IPS-20b (cell line): ENCODE measurements around the gene CORO1C.
"Not testable (repeated sequence)": the region's sequence is repeated elsewhere in the genome, so short reads cannot be mapped to it uniquely, and the experiment has no call there.

Experiments used
- H3K27ac ChIP-seq: one replicate; pipeline ENCODE4 v1.5.1; 2013; ENCODE audit warnings: low read length
- H3K27me3 ChIP-seq: 2 replicates; pipeline ENCODE4 v1.6.1; 2013; ENCODE audit warnings: mild to moderate bottlenecking, low read length, inconsistent platforms; ENCODE audit not compliant: insufficient read depth
- H3K36me3 ChIP-seq: 2 replicates; pipeline ENCODE4 v1.6.1; 2013; ENCODE audit warnings: low read depth, mild to moderate bottlenecking, inconsistent platforms, low read length, moderate library complexity; ENCODE audit not compliant: insufficient read depth
- H3K4me1 ChIP-seq: 2 replicates; pipeline ENCODE4 v1.6.1; 2013; ENCODE audit warnings: mild to moderate bottlenecking, control low read depth, inconsistent platforms, low read length, moderate library complexity; ENCODE audit not compliant: insufficient read depth
- H3K4me3 ChIP-seq: 2 replicates; pipeline ENCODE4 v1.5.1; 2013; ENCODE audit warnings: mild to moderate bottlenecking, low read length, inconsistent platforms
- H3K9ac ChIP-seq: 2 replicates; pipeline ENCODE4 v1.6.1; 2013; ENCODE audit warnings: low read depth, mild to moderate bottlenecking, inconsistent platforms, low read length, moderate library complexity
- H3K9me3 ChIP-seq: 2 replicates; pipeline ENCODE4 v1.6.1; 2013; ENCODE audit warnings: mild to moderate bottlenecking, low read depth, low read length, inconsistent platforms; ENCODE audit not compliant: insufficient read depth

The CORO1C gene

GRCh38 chr12:108638141-108638827, 93.0 kb downstream of the CORO1C start:
- H3K27ac ChIP-seq: peak overlapping the region; percentile 81

DNA sequence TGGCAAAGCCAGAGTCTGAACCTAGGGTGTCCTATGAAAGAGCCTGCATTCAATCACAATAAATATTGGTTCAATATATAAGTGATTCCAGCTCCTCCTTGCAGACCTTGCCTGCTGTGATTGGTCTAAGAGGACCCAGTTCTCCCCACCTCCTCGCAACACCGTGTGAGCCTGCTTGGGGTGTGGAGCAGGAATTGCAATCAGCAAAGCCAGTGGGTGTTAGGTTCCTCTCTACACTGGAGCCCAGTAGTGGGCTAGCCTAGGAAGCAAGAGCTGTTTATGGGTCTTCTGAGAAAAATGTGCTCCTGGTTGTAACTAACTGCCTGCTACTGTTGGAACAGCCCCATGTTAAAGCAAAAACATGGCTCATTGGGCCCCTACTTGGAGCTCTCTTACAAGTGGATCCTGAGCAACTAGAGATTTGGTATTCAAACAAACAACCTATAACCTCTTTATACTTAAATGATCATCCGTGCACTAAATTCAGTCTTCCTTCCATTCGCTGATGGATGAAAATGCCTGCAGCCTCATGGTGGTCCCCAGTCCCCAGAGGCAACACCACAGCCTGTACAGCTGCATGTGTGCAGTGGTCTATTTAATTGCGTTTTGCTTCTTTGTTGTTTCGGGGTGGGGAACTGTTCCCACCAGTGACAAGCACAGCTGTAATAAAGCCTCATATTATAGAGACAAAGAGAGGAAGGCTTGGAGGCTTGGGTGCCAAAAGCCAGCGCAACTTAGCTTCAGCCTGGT, 93.9 kb downstream of the CORO1C start:
- no peaks in the 10 kb centered on the region for H3K36me3 ChIP-seq
- no peaks in the 10 kb centered on the region for H3K27me3 ChIP-seq
- H3K4me3 ChIP-seq: peak overlapping the region; percentile 25; the same call in 1 of the 2 replicates
- H3K9me3 ChIP-seq: no peaks in the 10 kb centered on the region
- H3K27ac ChIP-seq: no peak overlapping the region
- peaks cover 38% of the 10 kb centered on the region for H3K4me1 ChIP-seq
- peak overlapping the region; percentile 60; the same call in 1 of the 2 replicates for H3K9ac ChIP-seq

More at GRCh38 chr12:108638141-108638827, 93.0 kb downstream of the CORO1C start:
- peak overlapping the region; percentile 76; the same call in 1 of the 2 replicates for H3K9ac ChIP-seq
- peak overlapping the region; percentile 44; the same call in 1 of the 2 replicates for H3K4me3 ChIP-seq
- H3K27me3 ChIP-seq: no peaks in the 10 kb centered on the region
- H3K4me1 ChIP-seq: peaks cover 38% of the 10 kb centered on the region
- no peaks in the 10 kb centered on the region for H3K36me3 ChIP-seq
- H3K9me3 ChIP-seq: no peaks in the 10 kb centered on the region

DNA sequence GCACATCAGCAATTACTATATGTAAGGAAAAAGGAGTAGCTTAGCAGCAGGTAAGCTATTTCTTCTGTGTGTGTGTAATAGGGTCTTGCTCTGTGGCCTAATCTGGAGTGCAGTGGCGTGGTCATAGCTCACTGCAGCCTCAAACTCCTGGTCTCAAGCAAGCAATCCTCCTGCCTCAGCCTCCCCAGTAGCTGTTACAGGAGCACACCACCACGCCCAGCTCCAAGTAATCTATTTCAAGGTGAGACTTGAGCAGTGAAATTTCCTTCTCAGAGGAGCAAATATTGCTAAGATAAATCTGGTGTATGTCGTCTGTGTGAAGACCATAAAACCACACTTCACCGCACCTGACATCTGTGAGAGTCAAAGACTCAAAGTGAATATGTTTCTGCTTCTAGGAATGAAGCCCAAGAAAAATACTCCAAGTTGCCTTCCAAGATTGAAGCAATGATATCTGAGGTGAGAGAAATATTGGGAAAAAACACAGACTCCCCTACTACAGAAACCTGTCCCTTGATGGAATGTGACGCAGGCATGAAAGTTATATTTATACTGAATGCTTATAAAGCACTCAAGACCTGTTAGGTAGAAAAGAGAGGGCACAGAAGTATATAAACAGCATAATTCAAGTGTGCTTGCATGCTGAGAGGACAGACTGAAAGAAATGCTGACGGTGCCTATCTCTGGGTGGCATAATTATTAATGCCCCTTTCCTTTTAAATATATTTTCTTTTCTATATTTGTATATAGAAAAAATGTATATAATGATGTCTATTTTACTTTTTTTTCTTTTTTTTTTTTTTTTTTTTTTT, 95.1 kb downstream of the CORO1C start:
- peak overlapping the region; percentile 27; the same call in 1 of the 2 replicates for H3K9ac ChIP-seq
- no peaks in the 10 kb centered on the region for H3K27me3 ChIP-seq
- no peak overlapping the region for H3K4me3 ChIP-seq
- H3K27ac ChIP-seq: no peak overlapping the region
- peaks cover 38% of the 10 kb centered on the region for H3K4me1 ChIP-seq
- H3K36me3 ChIP-seq: no peaks in the 10 kb centered on the region
- H3K9me3 ChIP-seq: no peaks in the 10 kb centered on the region

GRCh38 chr12:108635201-108635996, 95.9 kb downstream of the CORO1C start:
- Histone ChIP-seq H3K9me3 (no peaks in the 10 kb centered on the region), H3K4me1 (peaks cover 38% of the 10 kb centered on the region), H3K27me3 (no peaks in the 10 kb centered on the region), H3K36me3 (no peaks in the 10 kb centered on the region), H3K4me3 (no peak overlapping the region), H3K27ac (no peak overlapping the region), H3K9ac (peak overlapping the region; percentile 27; the same call in 1 of the 2 replicates)

- peaks cover 38% of the 10 kb centered on the region for H3K4me1 ChIP-seq
- no peak overlapping the region for H3K9ac ChIP-seq
- no peak overlapping the region for H3K4me3 ChIP-seq
Observed at GRCh38 chr12:108634341-108634751, 97.0 kb downstream of the CORO1C start.

DNA sequence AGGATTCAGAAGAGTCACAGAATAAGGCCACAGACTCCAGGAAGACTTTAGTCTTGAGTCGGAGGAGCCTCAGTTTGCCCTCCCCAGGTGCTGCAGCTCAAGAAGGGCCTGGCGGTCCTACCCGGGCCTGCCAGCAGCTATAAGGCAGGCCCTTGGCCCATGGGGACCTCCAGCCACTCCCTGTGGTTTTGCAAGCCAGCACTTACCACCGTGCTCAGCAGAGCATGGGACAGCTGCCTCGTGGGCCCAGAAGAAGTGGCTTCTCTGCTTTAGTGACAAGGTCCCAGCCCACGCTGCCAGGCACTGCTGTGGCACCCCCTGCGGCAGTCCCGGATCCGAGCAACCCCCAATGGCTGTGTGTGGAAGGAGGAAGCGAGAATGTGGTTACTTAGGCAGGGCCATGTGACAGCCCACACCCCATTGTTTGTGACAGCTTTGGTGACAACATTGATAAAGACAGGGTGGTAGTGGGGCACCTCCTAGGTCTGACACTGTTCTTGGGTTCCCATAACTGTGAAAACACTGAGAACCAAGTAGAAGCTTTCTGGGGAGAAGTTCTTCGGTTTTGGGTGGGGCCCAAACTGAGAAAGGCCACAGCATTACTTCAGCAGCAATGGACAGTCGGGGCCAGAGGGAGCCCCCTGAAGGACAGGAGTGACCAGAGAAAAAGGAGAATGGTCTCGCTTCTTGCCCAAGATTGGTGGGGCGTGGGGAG, 97.6 kb downstream of the CORO1C start, which contains the start of gene SELPLG:
Gene SELPLG (minus strand): TSS at position 361 of the 715 bp plus-strand sequence. CDS start 9,587 bp downstream, outside the sequence.
- Histone ChIP-seq H3K4me1 (peaks cover 31% of the 10 kb centered on the region), H3K4me3 (no peak within 1 kb of the TSS), H3K27me3 (no peaks in the 10 kb centered on the region), H3K9me3 (no peaks in the 10 kb centered on the region), H3K27ac (no peak within 1 kb of the TSS), H3K36me3 (no peaks in the 10 kb centered on the region), H3K9ac (no peak within 1 kb of the TSS)

More at GRCh38 chr12:108634341-108634751, 97.0 kb downstream of the CORO1C start:
- Histone ChIP-seq H3K9me3 (no peaks in the 10 kb centered on the region), H3K36me3 (no peaks in the 10 kb centered on the region), H3K27me3 (no peaks in the 10 kb centered on the region), H3K27ac (no peak overlapping the region)

DNA sequence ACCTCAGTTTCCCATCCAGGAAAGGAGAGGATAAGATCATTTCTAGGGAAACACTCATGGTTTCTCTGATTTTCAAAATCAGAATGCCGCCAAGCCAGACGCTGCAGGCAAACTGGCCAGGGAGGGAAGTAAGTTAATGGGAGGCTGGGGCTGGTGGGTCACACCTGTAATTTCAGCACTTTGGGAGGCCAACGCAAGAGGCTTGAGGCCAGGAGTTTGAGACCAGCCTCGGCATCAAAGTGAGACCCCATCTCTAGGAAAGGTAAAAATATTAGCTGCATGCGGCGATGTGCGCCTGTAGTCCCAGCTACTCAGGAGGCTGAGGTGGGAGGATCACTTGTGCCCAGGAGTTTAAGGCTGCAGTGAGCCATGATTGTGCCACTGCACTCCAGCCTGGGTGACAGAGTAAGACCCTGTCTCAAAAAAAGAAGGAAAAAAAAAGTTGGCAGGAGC, 98.2 kb downstream of the CORO1C start:
- Histone ChIP-seq H3K4me1 (peaks cover 27% of the 10 kb centered on the region), H3K36me3 (no peaks in the 10 kb centered on the region), H3K9me3 (no peaks in the 10 kb centered on the region), H3K27ac (no peak overlapping the region), H3K27me3 (no peaks in the 10 kb centered on the region), H3K9ac (no peak overlapping the region), H3K4me3 (no peak overlapping the region)

GRCh38 chr12:108631261-108631660, 100.1 kb downstream of the CORO1C start:
- H3K9me3 ChIP-seq, H3K4me3 ChIP-seq, H3K36me3 ChIP-seq, H3K9ac ChIP-seq, H3K27me3 ChIP-seq, H3K27ac ChIP-seq: not testable (repeated sequence)
- H3K4me1 ChIP-seq: peaks cover 14% of the 10 kb centered on the region

DNA sequence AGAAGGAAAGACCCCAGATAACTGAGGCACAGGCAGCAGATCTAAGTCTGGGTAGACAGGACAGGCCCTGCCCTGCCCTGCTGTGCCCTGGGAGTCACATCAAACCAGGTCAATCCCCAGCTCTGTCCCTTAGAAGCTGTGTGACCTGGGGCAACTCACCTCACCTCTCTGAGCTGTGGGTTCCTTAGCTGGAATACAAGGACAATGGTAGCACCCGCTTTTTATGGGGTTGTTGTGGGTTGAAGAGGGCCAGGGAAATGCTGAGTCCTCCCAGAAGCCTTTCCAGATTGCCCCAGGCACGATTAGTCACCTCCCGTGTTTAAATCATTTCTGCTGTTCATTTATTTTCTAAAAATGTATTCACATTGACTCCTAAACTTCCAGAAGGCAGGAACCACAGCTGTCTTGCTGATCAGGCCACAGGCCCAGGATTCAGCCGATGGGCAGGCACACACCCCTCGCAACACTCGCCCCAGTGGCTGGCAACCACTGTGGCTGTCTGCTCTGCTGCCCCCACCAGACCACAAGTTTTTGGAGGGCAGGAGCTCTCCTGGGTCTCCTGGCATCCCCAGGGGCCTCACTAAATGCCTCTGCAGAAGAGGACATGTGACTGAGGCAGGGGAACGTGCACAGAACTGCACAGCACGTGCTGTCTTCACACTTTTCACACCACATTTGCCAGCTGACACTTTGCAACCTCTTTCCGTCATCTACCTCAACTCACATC, 100.7 kb downstream of the CORO1C start:
- no peaks in the 10 kb centered on the region for H3K27me3 ChIP-seq
- no peak overlapping the region for H3K27ac ChIP-seq
- H3K4me3 ChIP-seq: no peak overlapping the region
- H3K4me1 ChIP-seq: peaks cover 16% of the 10 kb centered on the region
- no peaks in the 10 kb centered on the region for H3K36me3 ChIP-seq
- H3K9ac ChIP-seq: no peak overlapping the region
- no peaks in the 10 kb centered on the region for H3K9me3 ChIP-seq
